Keratinocyte (primary cell): ENCODE measurements around the gene SMLR1. TPM values are rescaled to one million over a fixed set of nuclear protein-coding genes. Genes with fewer than 3 reads are reported as not detected.

Experiments used
- DNase-seq: peaks from one replicate; pipeline ENCODE4 v3.0.0-alpha.2; 2011; ENCODE audit warnings: low read depth, missing footprints, low spot score
- FAIRE-seq: peaks from 2 replicates; lab custom pipeline; 2011; peaks lifted over from hg19 to GRCh38; lab: Jason Lieb, UNC
- H2AFZ ChIP-seq: 2 replicates; pipeline ENCODE4 v1.6.0; 2012; ENCODE audit warnings: low read length, control low read depth, inconsistent platforms; ENCODE audit not compliant: control insufficient read depth
- H3K27ac ChIP-seq: 2 replicates; pipeline ENCODE4 v1.5.1; 2011; ENCODE audit warnings: low read length; ENCODE audit not compliant: control insufficient read depth, insufficient read depth
- H3K27me3 ChIP-seq: 3 replicates; pipeline ENCODE4 v1.6.0; 2011; ENCODE audit warnings: low read length; ENCODE audit not compliant: control insufficient read depth, insufficient read depth; ENCODE audit errors: extremely low read depth
- H3K36me3 ChIP-seq, 2 experiments: 2 replicates in 1 of 2; 3 replicates in 1 of 2; pipeline ENCODE4 v1.5.1; 2011; ENCODE audit warnings: low read length in 2 of 2, mild to moderate bottlenecking in 1 of 2; ENCODE audit not compliant: control insufficient read depth in 2 of 2, insufficient read depth in 2 of 2; ENCODE audit errors: extremely low read depth in 1 of 2
- H3K4me1 ChIP-seq: 3 replicates; pipeline ENCODE4 v1.5.1; 2011; ENCODE audit warnings: low read length; ENCODE audit not compliant: control insufficient read depth, insufficient read depth; ENCODE audit errors: extremely low read depth
- H3K4me2 ChIP-seq: 3 replicates; pipeline ENCODE4 v1.6.0; 2011; ENCODE audit warnings: low read depth, low read length; ENCODE audit not compliant: control insufficient read depth, insufficient read depth; ENCODE audit errors: extremely low read depth
- H3K4me3 ChIP-seq, 3 experiments: fragments of 200-600 bp in 1 of 3; sonication (generic) in 1 of 3; 2 replicates in 2 of 3; 3 replicates in 1 of 3; pipeline ENCODE4 v1.5.1; 2011 to 2016; ENCODE audit warnings: low read length in 3 of 3, mild to moderate bottlenecking in 3 of 3, control low read depth in 2 of 3, inconsistent platforms in 1 of 3, low read depth in 1 of 3, mixed read lengths in 1 of 3, mixed run types in 1 of 3, moderate library complexity in 1 of 3; ENCODE audit not compliant: control insufficient read depth in 2 of 3, insufficient read depth in 2 of 3; ENCODE audit errors: extremely low read depth in 1 of 3
- H3K79me2 ChIP-seq: 2 replicates; pipeline ENCODE4 v1.6.0; 2012; ENCODE audit warnings: low read length; ENCODE audit not compliant: control insufficient read depth, insufficient read depth
- H3K9ac ChIP-seq: 3 replicates; pipeline ENCODE4 v1.6.0; 2011; ENCODE audit warnings: low read length; ENCODE audit not compliant: control insufficient read depth, insufficient read depth; ENCODE audit errors: extremely low read depth
- H3K9me1 ChIP-seq: 3 replicates; pipeline ENCODE4 v1.6.0; 2011; ENCODE audit warnings: low read length; ENCODE audit not compliant: control insufficient read depth, insufficient read depth; ENCODE audit errors: extremely low read depth
- H3K9me3 ChIP-seq: 2 replicates; pipeline ENCODE4 v1.5.1; 2012; ENCODE audit warnings: low read depth, low read length; ENCODE audit not compliant: control insufficient read depth
- H4K20me1 ChIP-seq: 3 replicates; pipeline ENCODE4 v1.6.0; 2011; ENCODE audit warnings: low read length; ENCODE audit not compliant: control insufficient read depth, insufficient read depth; ENCODE audit errors: extremely low read depth
- CTCF ChIP-seq, 3 experiments: IDR thresholded peaks in 1 of 3; conservative IDR thresholded peaks in 1 of 3; optimal IDR thresholded peaks in 1 of 3; 2 replicates in 2 of 3; 3 replicates in 1 of 3; pipeline versions ENCODE3 to v1.5.1; 2011; ENCODE audit warnings: low read length in 3 of 3, mild to moderate bottlenecking in 3 of 3, moderate library complexity in 2 of 3, control low read depth in 1 of 3, inconsistent platforms in 1 of 3; ENCODE audit not compliant: insufficient read depth in 2 of 3; ENCODE audit errors: extremely low read depth in 1 of 3
- EZH2 ChIP-seq: IDR thresholded peaks from one replicate; pipeline ENCODE4 v1.6.1; 2012; ENCODE audit warnings: inconsistent platforms, mild to moderate bottlenecking, low read length, moderate library complexity
- dilution Hi-C: fragments of 300-500 bp; cut with MboI; formaldehyde crosslinking; loops from one replicate; pipeline ENCODE4 v1.7.0; 2020; ENCODE audit warnings: low sequenced_read_pairs; ENCODE audit not compliant: extremely low pct_ligation_motif_present
- polyA plus RNA-seq, 5 experiments: library from polyadenylated mRNA; depleted of rRNA in 3 of 5; stranded (reverse) in 3 of 5; stranded (forward) in 1 of 5; unstranded in 1 of 5; fragments of >200 nt; gene quantifications; 1 replicate in 1 of 5; 2 replicates in 3 of 5; 3 replicates in 1 of 5; pipeline versions ENCODE4 v1.2.1 to v1.2.3, GENCODE V29; 2011 to 2012; ENCODE audit warnings: missing spikeins in 2 of 5, low read depth in 1 of 5, low replicate concordance in 1 of 5

Gene SMLR1
- polyA plus RNA-seq, 1 donor (not counting 4 experiments of a cell fraction or from before 2014, with no cell fraction given): not detected

GRCh38 chr6:130825772-130826441, 1.3 kb upstream of the SMLR1 start:
- no peaks in the 10 kb centered on the region for H3K4me1 ChIP-seq
- H2AFZ ChIP-seq: no peak overlapping the region
- no peak for TF ChIP-seq EZH2
- no peak for TF ChIP-seq CTCF (optimal IDR thresholded peaks at IDR 0.05 in 1 of 3, IDR thresholded peaks at IDR 0.05 in 1 of 3, conservative IDR thresholded peaks at IDR 0.05 in 1 of 3; ENCODE audit: extremely low read depth in 1 of 3, insufficient read depth in 2 of 3, low read length in 3 of 3)
- H3K27ac ChIP-seq: no peak overlapping the region
- H3K4me2 ChIP-seq: no peak overlapping the region
- no peak overlapping the region for H3K9ac ChIP-seq
- dilution Hi-C loops: no loop called here
- FAIRE-seq (no peak), DNase-seq (no peak)
- H3K4me3 ChIP-seq: no peak overlapping the region
- H3K9me1 ChIP-seq: no peaks in the 10 kb centered on the region
- no peaks in the 10 kb centered on the region for H3K36me3 ChIP-seq
- H3K27me3 ChIP-seq: peaks cover 3% of the 10 kb centered on the region
- no peaks in the 10 kb centered on the region for H4K20me1 ChIP-seq
- H3K9me3 ChIP-seq: no peaks in the 10 kb centered on the region
- no peaks in the 10 kb centered on the region for H3K79me2 ChIP-seq

DNA sequence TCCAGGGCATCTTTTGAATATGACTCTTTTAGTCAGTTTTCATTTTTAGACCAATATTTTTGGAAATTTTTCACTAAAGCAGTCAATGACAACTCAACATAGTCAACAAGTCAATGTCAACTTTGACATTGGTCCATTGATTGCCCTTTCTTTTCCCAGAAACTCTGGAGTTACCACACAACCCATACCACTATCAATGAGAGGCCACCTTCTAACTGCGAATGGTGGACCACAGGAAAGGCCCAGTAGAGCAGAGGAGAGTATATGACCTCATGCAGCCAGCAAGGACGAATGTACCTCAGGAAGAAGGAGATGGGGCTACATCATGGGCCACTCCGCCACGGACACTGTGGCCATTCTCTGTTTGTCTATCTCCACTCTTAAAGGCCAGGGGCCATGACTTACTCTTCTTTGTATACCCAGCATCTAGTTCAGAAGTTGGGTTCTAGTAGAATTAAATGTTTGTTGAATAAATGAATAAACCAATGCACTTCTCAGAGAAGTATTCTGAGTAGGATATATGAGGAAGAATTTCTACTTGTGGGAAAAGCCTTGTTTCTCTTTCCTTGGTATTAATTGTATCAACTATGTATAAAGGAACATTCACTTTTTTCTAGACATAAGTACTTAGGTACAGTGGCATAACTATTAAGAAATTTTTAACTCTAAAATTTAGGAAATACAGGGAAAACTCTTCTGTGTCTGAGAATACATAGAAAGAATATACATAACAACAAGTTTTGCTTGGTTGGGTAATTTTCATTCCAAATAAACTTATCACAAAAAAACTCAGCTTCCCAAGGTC, 562 bp upstream of the SMLR1 start:
- H3K36me3 ChIP-seq: no peaks in the 10 kb centered on the region
- no peak overlapping the region for H3K27ac ChIP-seq
- no peak overlapping the region for H3K9ac ChIP-seq
- peaks cover 3% of the 10 kb centered on the region for H3K27me3 ChIP-seq
- FAIRE-seq (no peak), DNase-seq (no peak)
- H3K4me1 ChIP-seq: no peaks in the 10 kb centered on the region
- TF ChIP-seq CTCF (optimal IDR thresholded peaks at IDR 0.05 in 1 of 3, IDR thresholded peaks at IDR 0.05 in 1 of 3, conservative IDR thresholded peaks at IDR 0.05 in 1 of 3; ENCODE audit: extremely low read depth in 1 of 3, insufficient read depth in 2 of 3, low read length in 3 of 3): no peak
- TF ChIP-seq EZH2: no peak
- H3K9me3 ChIP-seq: no peaks in the 10 kb centered on the region
- no peaks in the 10 kb centered on the region for H3K9me1 ChIP-seq
- H3K4me2 ChIP-seq: no peak overlapping the region
- no peak overlapping the region for H3K4me3 ChIP-seq
- no peaks in the 10 kb centered on the region for H3K79me2 ChIP-seq
- H2AFZ ChIP-seq: no peak overlapping the region
- no peaks in the 10 kb centered on the region for H4K20me1 ChIP-seq
- dilution Hi-C loops: no loop called here
